WTC11 (cell line): ENCODE measurements around the gene ABLIM2.

ENCODE experiments used
- NFYB ChIP-seq: sonication (generic); formaldehyde crosslinking; conservative IDR thresholded peaks from 2 replicates; pipeline ENCODE4 v1.8.0; 2022; ENCODE audit warnings: low read depth, missing genetic modification reagents
- TP53 ChIP-seq: sonication (generic); formaldehyde crosslinking; IDR thresholded peaks from 2 replicates; pipeline ENCODE4 v1.8.1; 2023; ENCODE audit warnings: mild to moderate bottlenecking, missing genetic modification reagents

DNA sequence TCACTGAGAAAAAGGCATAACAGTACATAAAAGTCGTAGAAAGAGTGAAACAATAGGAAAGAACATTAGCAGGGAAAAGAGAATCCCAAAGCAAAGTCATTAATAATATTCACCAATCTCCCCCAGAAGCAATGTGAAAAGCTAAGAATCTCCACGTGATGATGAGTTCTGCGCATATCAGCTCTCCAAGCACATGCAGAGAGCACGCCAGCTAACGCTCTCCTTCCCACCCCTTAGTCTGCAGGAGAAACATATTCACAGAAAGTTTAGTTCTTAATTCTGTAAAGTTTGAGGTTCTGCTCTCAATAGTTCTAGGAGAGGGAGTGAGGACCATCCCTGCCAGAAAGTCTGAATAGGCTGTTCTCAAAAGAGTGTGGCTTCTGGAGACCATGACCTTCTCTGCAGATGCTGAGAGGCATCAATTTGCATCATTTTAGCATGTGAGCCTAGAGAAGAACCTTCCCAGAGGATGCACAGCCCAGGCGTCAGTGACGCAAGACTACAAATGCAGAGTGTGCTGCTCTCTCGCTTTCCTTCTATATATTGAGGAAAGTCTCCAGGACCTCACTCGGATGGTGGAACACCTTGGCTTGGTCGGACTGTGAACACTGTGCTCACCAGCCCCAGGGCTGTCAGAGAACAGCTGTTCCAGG, 167.7 kb downstream of the ABLIM2 start:
- TF ChIP-seq NFYB (CRISPR knock-in tag): no peak
- TF ChIP-seq TP53 (CRISPR knock-in tag): no peak
